ENCODE results near the gene MYO5C. TPM values are rescaled to one million over a fixed set of nuclear protein-coding genes. Genes with fewer than 3 reads are reported as not detected.

The MYO5C gene
- total RNA-seq, 2 donors from 2014 or later, result 19.1 to 26.7 TPM

DNA sequence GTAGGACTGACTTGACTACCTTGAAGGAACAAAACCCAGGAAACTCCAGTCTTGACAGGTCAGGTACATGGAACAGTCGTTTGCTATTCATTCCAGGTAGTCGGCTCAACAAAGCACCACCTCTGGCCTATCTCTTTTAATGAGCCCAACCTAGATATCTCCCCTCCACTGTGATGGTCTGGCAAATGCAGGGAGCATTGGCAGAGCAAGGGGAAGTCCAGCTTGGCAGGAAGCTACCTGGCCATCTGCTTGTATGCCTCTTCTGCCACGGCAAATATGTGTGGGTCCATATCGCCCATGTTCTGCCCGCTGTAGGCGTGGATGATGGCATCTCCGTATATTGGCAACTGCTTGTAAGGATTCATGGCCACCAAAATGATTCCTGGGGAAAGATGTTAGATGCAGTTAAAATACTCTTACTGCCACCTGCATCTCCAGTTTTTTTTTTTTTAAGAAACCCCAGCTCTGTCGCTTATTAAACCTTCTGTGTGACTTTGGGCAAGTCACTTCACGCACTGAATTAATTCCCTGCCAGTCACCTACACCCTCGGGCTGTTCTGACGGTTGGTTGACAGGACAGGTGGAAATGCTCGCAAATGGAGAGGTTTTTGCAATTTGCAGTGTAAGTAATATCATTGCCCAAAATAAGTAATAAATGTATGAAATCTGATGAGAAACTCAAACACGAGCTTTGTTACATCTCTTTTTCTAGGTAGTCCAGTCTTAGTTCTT, 16.8 kb downstream of the MYO5C start:
- H3K9me3 Mint-ChIP-seq, result no peaks in the 10 kb centered on the region
- H3K36me3 Mint-ChIP-seq (ENCODE audit: low read depth), result peaks cover 48% of the 10 kb centered on the region
- no peaks in the 10 kb centered on the region for H3K27me3 Mint-ChIP-seq (ENCODE audit: insufficient read depth)
- Histone ChIP-seq H3K4me1 (ENCODE audit: control insufficient read depth, insufficient read depth, low read length) (no peaks in the 10 kb centered on the region), H3K9ac (ENCODE audit: extremely low read depth, low read length, poor library complexity, severe bottlenecking) (no peak overlapping the region), H3K9me3 (ENCODE audit: control insufficient read depth, low read length) (no peaks in the 10 kb centered on the region), H3K4me3 (ENCODE audit: low read length) (no peak overlapping the region), H3K36me3 (ENCODE audit: control insufficient read depth, insufficient read depth, low read length) (peaks cover 5% of the 10 kb centered on the region), H3K27ac (ENCODE audit: low read depth, low read length) (no peak overlapping the region), H3K27me3 (ENCODE audit: control insufficient read depth, insufficient read depth, low read length, poor library complexity, severe bottlenecking) (no peaks in the 10 kb centered on the region)
- no peak overlapping the region for H3K4me3 Mint-ChIP-seq
- DNase-seq, result peak; percentile 5
- H3K27ac Mint-ChIP-seq, result peak overlapping the region; percentile 39
- TF ChIP-seq, protein P1, sequence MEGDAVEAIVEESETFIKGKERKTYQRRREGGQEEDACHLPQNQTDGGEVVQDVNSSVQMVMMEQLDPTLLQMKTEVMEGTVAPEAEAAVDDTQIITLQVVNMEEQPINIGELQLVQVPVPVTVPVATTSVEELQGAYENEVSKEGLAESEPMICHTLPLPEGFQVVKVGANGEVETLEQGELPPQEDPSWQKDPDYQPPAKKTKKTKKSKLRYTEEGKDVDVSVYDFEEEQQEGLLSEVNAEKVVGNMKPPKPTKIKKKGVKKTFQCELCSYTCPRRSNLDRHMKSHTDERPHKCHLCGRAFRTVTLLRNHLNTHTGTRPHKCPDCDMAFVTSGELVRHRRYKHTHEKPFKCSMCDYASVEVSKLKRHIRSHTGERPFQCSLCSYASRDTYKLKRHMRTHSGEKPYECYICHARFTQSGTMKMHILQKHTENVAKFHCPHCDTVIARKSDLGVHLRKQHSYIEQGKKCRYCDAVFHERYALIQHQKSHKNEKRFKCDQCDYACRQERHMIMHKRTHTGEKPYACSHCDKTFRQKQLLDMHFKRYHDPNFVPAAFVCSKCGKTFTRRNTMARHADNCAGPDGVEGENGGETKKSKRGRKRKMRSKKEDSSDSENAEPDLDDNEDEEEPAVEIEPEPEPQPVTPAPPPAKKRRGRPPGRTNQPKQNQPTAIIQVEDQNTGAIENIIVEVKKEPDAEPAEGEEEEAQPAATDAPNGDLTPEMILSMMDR (conservative IDR thresholded peaks at IDR 0.05), result no peak
- 91 to 97% methylated on average over 9 to 13 of the region's 13 CpGs for WGBS, 2 experiments (ENCODE audit: insufficient coverage in 1 of 2, insufficient read length in 1 of 2)
- no peaks in the 10 kb centered on the region for H3K4me1 Mint-ChIP-seq

DNA sequence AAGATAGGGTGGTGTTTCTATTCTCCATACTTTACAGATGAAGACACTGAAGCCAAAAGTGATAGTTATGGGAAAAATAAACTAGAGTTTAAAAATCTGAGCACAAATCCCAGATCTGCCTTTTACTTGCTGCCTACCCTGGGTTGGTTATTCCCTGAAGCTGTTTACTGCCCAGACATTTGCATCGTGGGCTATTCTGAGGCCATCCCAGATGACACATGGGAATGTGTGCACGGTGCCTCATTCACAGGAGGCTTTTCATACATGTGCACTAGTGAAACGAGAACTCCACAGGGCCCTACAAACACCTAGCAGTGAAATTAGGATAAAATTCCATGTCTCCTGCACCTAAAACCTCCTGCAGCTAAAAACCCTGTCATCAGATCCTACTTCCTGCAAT, 17.5 kb downstream of the MYO5C start:
- H3K4me1 ChIP-seq (ENCODE audit: control insufficient read depth, insufficient read depth, low read length), result no peaks in the 10 kb centered on the region
- H3K36me3 Mint-ChIP-seq (ENCODE audit: low read depth), result peaks cover 53% of the 10 kb centered on the region
- no peaks in the 10 kb centered on the region for H3K9me3 ChIP-seq (ENCODE audit: control insufficient read depth, low read length)
- H3K27ac ChIP-seq (ENCODE audit: low read depth, low read length), result no peak overlapping the region
- peak; percentile 4 for DNase-seq
- H3K4me3 Mint-ChIP-seq, result no peak overlapping the region
- no peaks in the 10 kb centered on the region for H3K27me3 ChIP-seq (ENCODE audit: control insufficient read depth, insufficient read depth, low read length, poor library complexity, severe bottlenecking)
- peaks cover 5% of the 10 kb centered on the region for H3K36me3 ChIP-seq (ENCODE audit: control insufficient read depth, insufficient read depth, low read length)
- no peaks in the 10 kb centered on the region for H3K4me1 Mint-ChIP-seq
- H3K9ac ChIP-seq (ENCODE audit: extremely low read depth, low read length, poor library complexity, severe bottlenecking), result no peak overlapping the region
- no peak overlapping the region for H3K4me3 ChIP-seq (ENCODE audit: low read length)
- WGBS, 2 experiments (ENCODE audit: insufficient coverage in 1 of 2, insufficient read length in 1 of 2), result 87 to 90% methylated on average over 3 of the region's 3 CpGs
- TF ChIP-seq, protein P1 (conservative IDR thresholded peaks at IDR 0.05), result no peak
- H3K27ac Mint-ChIP-seq, result peak overlapping the region; percentile 39
- H3K27me3 Mint-ChIP-seq (ENCODE audit: insufficient read depth), result no peaks in the 10 kb centered on the region
- no peaks in the 10 kb centered on the region for H3K9me3 Mint-ChIP-seq

DNA sequence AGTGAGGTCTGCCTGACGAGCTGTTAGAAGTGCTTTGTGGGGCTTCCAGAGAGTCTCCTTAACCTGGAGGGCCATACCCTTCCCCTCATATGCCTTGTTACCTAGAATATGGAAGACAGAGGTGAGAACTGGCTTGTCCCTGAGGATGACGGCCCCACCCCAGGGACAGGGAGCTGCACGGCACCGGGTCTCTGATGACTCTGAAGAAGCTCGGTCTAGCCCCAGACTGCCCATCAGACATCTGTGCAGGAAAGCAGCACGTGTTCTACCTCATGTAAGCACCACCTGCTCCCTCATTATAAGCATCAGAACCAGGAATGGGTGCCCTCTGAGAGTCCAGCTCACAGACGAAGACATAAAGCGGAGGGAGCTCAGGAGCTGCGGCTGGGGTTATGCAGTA, 18.0 kb downstream of the MYO5C start:
- H3K27me3 Mint-ChIP-seq (ENCODE audit: insufficient read depth), result no peaks in the 10 kb centered on the region

More for the DNA sequence above, 18.0 kb downstream of the MYO5C start:
- 93 to 97% methylated on average over 8 to 9 of the region's 9 CpGs for WGBS, 2 experiments (ENCODE audit: insufficient coverage in 1 of 2, insufficient read length in 1 of 2)
- Mint-ChIP-seq H3K36me3 (ENCODE audit: low read depth) (peaks cover 53% of the 10 kb centered on the region), H3K4me3 (no peak overlapping the region), H3K4me1 (no peaks in the 10 kb centered on the region), H3K27ac (no peak overlapping the region), H3K9me3 (no peaks in the 10 kb centered on the region)
- Histone ChIP-seq H3K36me3 (ENCODE audit: control insufficient read depth, insufficient read depth, low read length) (peaks cover 5% of the 10 kb centered on the region), H3K4me3 (ENCODE audit: low read length) (no peak overlapping the region), H3K4me1 (ENCODE audit: control insufficient read depth, insufficient read depth, low read length) (no peaks in the 10 kb centered on the region), H3K9me3 (ENCODE audit: control insufficient read depth, low read length) (no peaks in the 10 kb centered on the region), H3K27ac (ENCODE audit: low read depth, low read length) (no peak overlapping the region), H3K27me3 (ENCODE audit: control insufficient read depth, insufficient read depth, low read length, poor library complexity, severe bottlenecking) (no peaks in the 10 kb centered on the region), H3K9ac (ENCODE audit: extremely low read depth, low read length, poor library complexity, severe bottlenecking) (no peak overlapping the region)
- TF ChIP-seq, protein P1 (conservative IDR thresholded peaks at IDR 0.05), result no peak
- DNase-seq, result peak; percentile 39

All from endodermal cell (in vitro differentiated cells).